NCI-H2227 (cell line): ENCODE data around the gene SLC25A15.
"Not testable (repeated sequence)": the region's sequence is repeated elsewhere in the genome, so short reads cannot be mapped to it uniquely, and the experiment has no call there.

ENCODE experiments used
- DNase-seq: peaks from one replicate; lab custom pipeline; 2025; ENCODE audit not compliant: unreplicated experiment; lab: John Stamatoyannopoulos, UW

Gene SLC25A15

GRCh38 chr13:40780822-40781401 lies 8.5 kb upstream of the SLC25A15 start:
- no peak for DNase-seq

- DNase-seq, result no peak
Observed at GRCh38 chr13:40781717-40782116, 7.7 kb upstream of the SLC25A15 start.

- DNase-seq, result not testable (repeated sequence)
Observed at GRCh38 chr13:40782971-40783370, 6.4 kb upstream of the SLC25A15 start.

DNA sequence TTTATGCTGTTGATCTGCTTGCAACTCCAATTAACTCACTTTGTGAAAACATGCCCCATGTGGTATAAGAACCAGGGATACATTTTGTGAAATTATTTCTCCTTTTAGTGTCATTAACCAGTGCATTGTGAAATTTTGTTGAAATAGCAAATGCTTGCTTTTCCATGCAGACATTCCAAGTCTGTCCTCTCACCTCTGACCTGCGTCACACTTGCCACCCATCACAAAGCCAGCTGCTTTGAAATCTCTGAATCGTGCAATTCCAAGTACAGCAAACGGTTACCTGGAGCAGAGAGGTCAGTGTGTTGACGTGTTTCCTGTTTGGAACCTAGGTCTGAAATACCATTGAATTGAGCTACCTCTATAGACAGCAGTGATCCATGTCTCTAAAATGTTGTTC lies 4.9 kb upstream of the SLC25A15 start:
- DNase-seq, result no peak

DNA sequence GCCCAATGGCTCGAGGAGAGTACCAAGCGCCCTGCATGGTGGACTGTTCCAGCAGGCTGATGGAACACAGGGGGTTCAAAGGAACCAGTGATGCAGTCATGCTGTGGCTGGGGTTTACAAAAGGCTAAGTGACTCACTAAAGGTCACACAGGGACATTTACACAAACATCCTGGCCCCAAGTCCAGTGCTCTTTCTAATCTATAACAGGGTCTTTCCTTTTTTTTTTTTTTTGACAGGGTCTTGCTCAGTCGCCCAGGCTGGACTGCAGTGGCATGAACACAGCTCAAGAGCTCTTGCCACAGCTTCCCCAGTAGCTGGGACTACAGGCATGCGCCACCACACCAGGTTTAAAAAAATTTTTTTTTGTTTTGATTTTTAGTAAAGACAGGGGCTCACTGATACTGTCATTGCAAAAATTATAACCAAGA lies 2.8 kb upstream of the SLC25A15 start:
- DNase-seq, result no peak

DNA sequence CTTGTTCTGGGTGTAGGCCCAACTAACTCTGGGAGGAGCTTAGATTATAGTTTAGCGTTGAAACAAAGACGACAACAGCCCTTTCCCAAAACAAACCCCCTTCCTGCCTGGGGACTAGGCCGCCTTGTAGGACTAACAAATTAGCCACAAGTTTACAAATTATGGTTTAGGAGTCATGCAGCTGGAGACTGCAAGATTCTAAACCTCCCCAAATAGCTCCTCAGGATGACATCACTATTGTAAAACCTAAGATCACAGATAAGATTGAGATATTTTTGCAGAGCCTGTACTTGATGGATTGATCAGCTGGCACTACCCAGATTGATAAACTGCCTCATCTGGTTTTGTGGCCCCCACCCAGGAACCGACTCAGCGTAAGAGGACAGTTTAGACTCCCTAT lies 2.3 kb upstream of the SLC25A15 start:
- no peak for DNase-seq

DNA sequence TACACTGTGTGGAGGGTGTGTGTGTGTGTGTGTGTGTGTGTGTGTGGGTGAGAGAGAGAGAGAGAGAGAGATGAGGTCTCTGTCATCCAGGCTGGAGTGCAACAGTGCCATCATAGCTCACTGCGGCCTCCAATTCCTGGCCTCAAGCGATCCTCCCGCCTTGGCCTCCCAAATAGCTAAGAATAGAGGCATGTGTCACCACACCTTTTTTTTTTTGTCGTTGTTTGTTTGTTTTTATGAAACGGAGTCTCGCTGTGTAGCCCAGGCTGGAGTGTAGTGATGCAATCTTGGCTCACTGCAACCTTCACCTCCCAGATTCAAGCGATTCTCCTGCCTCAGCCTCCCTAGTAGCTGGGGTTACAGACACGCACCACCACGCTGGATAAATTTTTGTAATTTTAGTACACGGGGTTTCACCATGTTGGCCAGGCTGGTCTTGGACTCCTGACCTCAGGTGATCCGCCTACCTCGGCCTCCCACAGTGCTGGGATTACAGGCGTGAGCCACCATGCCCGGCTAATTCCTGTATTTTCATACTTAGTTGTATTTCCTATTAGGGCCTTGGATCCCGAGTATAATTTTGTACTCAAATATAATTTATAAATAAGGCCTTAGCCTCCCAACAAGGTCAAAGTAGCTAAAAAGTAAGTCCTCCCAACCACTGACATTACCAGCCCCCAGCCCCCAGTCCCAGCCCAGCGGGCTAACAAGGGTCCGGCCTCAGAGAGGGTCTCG lies 704 bp upstream of the SLC25A15 start:
- not testable (repeated sequence) for DNase-seq

- no peak for DNase-seq
Observed at GRCh38 chr13:40790154-40790616, 774 bp downstream of the SLC25A15 start.

GRCh38 chr13:40792284-40793051 lies 3.1 kb downstream of the SLC25A15 start:
- DNase-seq, result no peak

- DNase-seq, result no peak
Observed at GRCh38 chr13:40793339-40793738, 3.9 kb downstream of the SLC25A15 start.

DNA sequence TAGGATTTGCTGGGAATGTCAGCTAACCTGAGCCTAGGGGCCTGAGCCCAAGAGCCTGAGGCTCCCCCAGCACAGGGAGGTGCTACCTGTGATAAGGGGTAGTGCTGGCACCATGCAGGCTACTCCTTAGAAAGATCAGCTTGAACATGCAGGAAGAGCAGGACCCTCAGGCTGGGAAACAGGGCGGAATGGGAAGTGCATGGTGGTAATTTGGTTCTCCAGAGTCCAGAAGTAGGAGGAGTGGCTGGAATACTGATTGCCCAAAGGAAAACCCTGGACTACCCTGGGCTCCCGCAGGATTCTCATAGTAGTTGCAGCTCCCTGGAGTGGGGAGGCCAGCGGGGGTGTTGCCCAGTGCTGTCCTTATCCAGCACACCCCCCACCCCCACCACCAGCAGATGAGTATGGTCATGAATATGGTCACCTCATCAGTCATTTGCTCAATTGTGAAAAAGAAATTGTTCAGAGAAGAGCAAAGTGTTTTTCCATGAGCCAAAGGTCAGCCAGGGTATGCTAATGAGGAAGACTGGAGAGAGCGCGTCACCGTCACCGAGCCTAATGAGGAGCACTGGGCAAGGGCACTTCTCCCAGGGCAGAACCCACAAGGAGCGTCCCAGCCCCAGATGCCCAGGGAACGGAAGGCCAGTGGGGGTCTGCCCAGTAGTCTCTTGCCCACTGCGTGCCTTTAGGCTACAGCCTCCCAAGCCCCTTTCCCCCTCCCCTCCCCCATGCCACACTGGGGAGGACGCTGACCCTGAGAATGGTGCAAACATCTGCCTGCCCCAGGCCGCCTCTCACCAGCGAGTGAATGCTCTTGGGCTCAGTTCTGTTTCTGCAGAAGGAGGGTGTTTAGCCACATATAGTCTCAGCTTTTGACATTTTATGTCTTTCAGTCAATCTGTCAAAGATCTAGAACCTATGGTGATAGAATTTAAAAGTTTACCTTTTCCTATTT lies 5.3 kb downstream of the SLC25A15 start:
- no peak for DNase-seq

GRCh38 chr13:40796649-40797048 lies 7.2 kb downstream of the SLC25A15 start:
- DNase-seq, result no peak

- DNase-seq, result no peak
Observed at GRCh38 chr13:40798380-40798779, 9.0 kb downstream of the SLC25A15 start.

GRCh38 chr13:40799508-40799907 lies 10.1 kb downstream of the SLC25A15 start:
- DNase-seq, result no peak

DNA sequence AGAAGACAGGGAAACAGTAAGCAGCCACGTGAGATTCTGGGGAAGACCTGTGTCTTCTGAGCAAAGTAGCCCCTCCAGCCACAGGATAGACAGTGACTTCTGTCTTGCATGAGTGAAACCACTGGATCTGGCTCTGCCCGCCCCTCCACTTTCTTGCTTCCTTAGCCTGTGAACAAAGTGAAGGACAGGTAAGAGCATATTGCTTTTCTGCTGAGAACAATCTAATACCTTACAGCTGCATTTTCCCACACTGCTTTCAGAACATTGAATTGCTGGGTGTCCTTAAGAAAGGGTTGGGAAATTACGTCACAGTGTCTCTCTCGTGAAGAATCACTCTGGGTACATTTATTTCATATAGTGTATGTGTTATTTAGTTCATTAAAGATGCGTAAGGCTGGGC lies 11.1 kb downstream of the SLC25A15 start:
- no peak for DNase-seq

- DNase-seq, result no peak
Observed at GRCh38 chr13:40801255-40802217, 12.1 kb downstream of the SLC25A15 start.

- DNase-seq, result no peak
Observed at GRCh38 chr13:40803316-40803715, 13.9 kb downstream of the SLC25A15 start.

GRCh38 chr13:40806241-40806640 lies 16.8 kb downstream of the SLC25A15 start:
- no peak for DNase-seq

GRCh38 chr13:40809471-40809870 lies 20.1 kb downstream of the SLC25A15 start:
- DNase-seq, result no peak

DNA sequence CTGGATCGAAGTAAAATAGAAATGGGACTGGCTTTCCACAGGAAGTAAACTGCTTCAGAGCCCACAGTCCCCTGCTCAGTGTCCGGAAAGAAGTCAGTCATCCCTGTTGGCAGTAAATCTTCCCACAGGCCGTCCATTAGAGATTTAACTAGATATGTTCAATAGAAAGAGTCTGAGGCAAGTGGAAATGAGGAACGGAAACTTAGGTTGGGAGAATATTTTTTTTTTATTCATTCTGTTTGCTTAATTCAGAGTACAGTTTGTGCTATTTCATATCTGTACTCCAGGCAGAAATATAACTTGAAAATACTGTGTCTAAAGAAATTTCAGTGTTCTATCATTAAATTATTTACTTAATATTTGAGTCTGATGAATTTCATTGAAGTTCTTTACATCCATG lies 22.7 kb downstream of the SLC25A15 start:
- DNase-seq, result no peak
